ENCODE results near the gene DCLK2. TPM values are rescaled to one million over a fixed set of nuclear protein-coding genes. Genes with fewer than 3 reads are reported as not detected.
A peak's percentile ranks its signal among the peaks of the same experiment; 100 is the strongest.

DCLK2 gene
- total RNA-seq, 1 experiment from 2014 or later = 5.2 TPM

- no peak for DNase-seq (ENCODE audit: low read depth)
These were observed 37.6 kb downstream of the DCLK2 start for GRCh38 chr4:150115851-150116250.

GRCh38 chr4:150116506-150116905 is 38.3 kb downstream of the DCLK2 start:
- no peak for DNase-seq (ENCODE audit: low read depth)

GRCh38 chr4:150117094-150117493 is 38.8 kb downstream of the DCLK2 start:
- no peak for DNase-seq (ENCODE audit: low read depth)

GRCh38 chr4:150117629-150118028 is 39.4 kb downstream of the DCLK2 start:
- no peak for DNase-seq (ENCODE audit: low read depth)

GRCh38 chr4:150119492-150119891 is 41.2 kb downstream of the DCLK2 start:
- peak; percentile 81 for DNase-seq (ENCODE audit: low read depth)

GRCh38 chr4:150123087-150123486 is 44.8 kb downstream of the DCLK2 start:
- DNase-seq (ENCODE audit: low read depth) = no peak

GRCh38 chr4:150123796-150124677 is 45.8 kb downstream of the DCLK2 start:
- DNase-seq (ENCODE audit: low read depth) = no peak

- DNase-seq (ENCODE audit: low read depth) = peak; percentile 35
These were observed 48.1 kb downstream of the DCLK2 start for GRCh38 chr4:150126201-150126863.

GRCh38 chr4:150126864-150127203 is 48.6 kb downstream of the DCLK2 start:
- peak; percentile 80 for DNase-seq (ENCODE audit: low read depth)

- DNase-seq (ENCODE audit: low read depth) = peak; percentile 29
These were observed 49.5 kb downstream of the DCLK2 start for GRCh38 chr4:150127757-150128156.

- DNase-seq (ENCODE audit: low read depth) = peak; percentile 23
These were observed 52.7 kb downstream of the DCLK2 start for GRCh38 chr4:150130933-150131332.

GRCh38 chr4:150131581-150132228 is 53.5 kb downstream of the DCLK2 start:
- peak; percentile 45 for DNase-seq (ENCODE audit: low read depth)

GRCh38 chr4:150133605-150134004 is 55.4 kb downstream of the DCLK2 start:
- no peak for DNase-seq (ENCODE audit: low read depth)

GRCh38 chr4:150135134-150135772 is 57.0 kb downstream of the DCLK2 start:
- peak; percentile 7 for DNase-seq (ENCODE audit: low read depth)

GRCh38 chr4:150136036-150136435 is 57.8 kb downstream of the DCLK2 start:
- DNase-seq (ENCODE audit: low read depth) = peak; percentile 87

- peak; percentile 84 for DNase-seq (ENCODE audit: low read depth)
These were observed 58.2 kb downstream of the DCLK2 start for GRCh38 chr4:150136481-150136880.

GRCh38 chr4:150139297-150139865 is 61.1 kb downstream of the DCLK2 start:
- peak; percentile 9 for DNase-seq (ENCODE audit: low read depth)

- peak; percentile 84 for DNase-seq (ENCODE audit: low read depth)
These were observed 62.6 kb downstream of the DCLK2 start for GRCh38 chr4:150140774-150141400.

- DNase-seq (ENCODE audit: low read depth) = no peak
These were observed 63.5 kb downstream of the DCLK2 start for GRCh38 chr4:150141756-150142155.

- no peak for DNase-seq (ENCODE audit: low read depth)
These were observed 64.6 kb downstream of the DCLK2 start for GRCh38 chr4:150142831-150143230.
